GM19099 (cell line): ENCODE results near the gene FUBP1.

Experiments used
- POLR2A ChIP-seq: IDR thresholded peaks from 3 replicates; pipeline ENCODE4 v1.6.1; 2011; ENCODE audit warnings: low read depth; ENCODE audit not compliant: insufficient read length; ENCODE audit errors: extremely low read depth

The FUBP1 gene

GRCh38 chr1:77958850-77959249 is 20.0 kb downstream of the FUBP1 start:
- no peak for TF ChIP-seq POLR2A

DNA sequence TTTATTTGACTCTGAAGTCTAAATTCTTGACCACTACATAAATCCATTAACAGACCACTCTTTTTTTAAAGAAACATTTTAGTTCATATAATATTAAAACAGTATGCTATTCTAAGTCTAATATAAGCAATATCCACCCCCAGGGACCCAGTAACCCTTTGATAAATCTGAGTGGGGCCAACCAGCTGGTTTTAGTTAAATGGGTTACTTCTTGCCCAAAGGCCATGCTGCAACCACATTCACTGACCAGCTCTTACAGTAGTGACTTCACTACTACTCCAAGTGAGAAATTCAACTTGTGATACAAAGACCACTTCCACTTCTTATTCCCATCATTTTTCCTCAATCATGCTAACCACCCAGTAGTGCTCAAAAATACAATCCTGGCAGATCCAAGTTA is 20.5 kb downstream of the FUBP1 start:
- no peak for TF ChIP-seq POLR2A

DNA sequence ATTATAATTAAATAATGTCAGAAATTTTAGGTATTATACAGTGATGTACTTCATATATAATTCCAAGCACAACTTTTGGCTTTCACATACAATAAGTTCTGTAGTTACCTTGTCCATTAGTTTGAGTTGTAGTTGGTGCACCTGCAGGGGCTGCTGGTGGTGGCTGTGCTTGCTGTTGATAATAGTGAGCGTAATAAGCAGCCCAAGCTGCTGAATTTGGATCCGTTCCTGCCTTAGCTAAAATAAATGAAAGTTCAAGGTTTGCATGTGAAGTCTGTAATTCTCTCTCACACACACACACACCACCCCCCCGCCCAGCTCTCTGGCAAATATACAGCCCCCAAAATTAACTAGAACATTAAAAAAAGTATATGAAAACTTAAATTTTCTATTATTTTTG is 22.4 kb downstream of the FUBP1 start:
- no peak for TF ChIP-seq POLR2A

GRCh38 chr1:77955709-77956108 is 23.2 kb downstream of the FUBP1 start:
- no peak for TF ChIP-seq POLR2A

DNA sequence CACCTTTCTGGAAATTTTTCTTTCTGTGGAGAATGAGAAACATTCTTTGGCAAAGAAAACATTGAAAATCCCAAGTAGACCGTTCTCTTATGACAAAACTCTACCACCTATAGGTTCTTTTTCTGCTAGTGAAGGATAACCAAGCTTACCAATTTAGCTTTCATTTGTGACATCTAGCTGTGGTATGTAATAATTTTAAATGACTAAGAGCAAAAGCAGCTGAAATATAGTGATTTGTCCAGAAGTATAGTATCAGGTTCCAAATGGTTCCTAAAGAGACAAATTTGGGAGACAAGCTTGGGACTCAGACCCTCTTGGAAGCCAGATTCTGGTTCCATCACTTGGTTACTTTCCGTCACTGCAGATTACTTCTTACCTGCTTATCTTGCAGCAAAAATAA is 24.4 kb downstream of the FUBP1 start:
- no peak for TF ChIP-seq POLR2A

DNA sequence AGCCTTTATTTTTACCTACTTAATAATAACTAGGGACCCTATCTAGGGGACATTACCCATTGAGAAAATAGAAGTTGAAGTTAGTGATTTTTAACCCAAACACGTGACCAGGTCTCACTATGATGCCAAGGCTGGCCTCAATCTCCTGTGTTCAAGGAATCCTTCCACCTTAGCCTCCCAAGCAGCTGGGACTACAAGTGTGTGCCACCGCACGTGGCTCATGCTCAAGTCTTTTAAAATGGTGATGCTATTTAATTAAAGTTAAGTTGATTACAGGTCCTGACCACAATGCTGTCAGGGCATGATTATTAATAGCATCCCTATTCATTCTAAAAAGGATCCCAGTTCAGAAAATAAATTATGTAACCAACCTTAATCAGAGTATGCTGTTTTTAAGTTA is 25.0 kb downstream of the FUBP1 start:
- TF ChIP-seq POLR2A, result no peak

DNA sequence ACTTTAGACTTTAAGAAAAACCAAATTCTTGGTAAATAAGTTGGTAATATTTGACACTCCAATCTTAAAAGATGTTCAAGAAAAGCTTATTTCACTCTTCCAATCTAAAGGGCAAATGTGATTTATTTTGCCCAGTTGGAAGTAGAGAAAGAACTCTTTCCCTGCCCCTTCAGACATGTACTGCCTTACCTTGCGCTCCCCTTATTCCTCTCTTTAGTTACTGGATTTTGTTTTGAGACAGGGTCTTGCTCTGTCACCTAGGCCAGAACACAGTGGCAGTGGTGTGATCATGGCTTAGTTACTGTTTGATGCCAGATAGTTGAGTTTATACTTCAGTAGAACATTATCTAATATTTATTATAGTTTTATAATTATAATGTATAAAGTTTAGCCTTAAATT is 27.5 kb downstream of the FUBP1 start:
- TF ChIP-seq POLR2A, result no peak

GRCh38 chr1:77950873-77951272 is 28.0 kb downstream of the FUBP1 start:
- TF ChIP-seq POLR2A, result no peak

GRCh38 chr1:77948841-77949424 is 29.9 kb downstream of the FUBP1 start:
- no peak for TF ChIP-seq POLR2A

DNA sequence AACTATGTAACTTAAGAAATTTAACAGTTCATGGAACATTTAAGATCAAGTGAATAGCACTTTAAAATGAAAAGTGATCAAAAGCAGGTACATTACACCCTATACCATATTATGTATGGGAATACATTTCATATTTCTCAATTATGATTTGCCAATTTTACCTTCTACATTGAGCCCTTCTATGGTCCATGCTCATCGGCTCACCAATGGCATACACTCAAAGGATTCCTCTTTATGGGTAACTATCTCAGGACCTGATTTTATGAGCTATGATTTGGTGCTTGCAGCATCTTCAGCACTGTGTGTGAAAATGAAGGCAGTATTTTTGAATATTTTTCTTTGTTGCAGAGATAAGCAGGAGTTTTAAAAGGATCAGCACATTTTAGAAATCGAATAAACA is 33.5 kb downstream of the FUBP1 start:
- TF ChIP-seq POLR2A, result no peak

DNA sequence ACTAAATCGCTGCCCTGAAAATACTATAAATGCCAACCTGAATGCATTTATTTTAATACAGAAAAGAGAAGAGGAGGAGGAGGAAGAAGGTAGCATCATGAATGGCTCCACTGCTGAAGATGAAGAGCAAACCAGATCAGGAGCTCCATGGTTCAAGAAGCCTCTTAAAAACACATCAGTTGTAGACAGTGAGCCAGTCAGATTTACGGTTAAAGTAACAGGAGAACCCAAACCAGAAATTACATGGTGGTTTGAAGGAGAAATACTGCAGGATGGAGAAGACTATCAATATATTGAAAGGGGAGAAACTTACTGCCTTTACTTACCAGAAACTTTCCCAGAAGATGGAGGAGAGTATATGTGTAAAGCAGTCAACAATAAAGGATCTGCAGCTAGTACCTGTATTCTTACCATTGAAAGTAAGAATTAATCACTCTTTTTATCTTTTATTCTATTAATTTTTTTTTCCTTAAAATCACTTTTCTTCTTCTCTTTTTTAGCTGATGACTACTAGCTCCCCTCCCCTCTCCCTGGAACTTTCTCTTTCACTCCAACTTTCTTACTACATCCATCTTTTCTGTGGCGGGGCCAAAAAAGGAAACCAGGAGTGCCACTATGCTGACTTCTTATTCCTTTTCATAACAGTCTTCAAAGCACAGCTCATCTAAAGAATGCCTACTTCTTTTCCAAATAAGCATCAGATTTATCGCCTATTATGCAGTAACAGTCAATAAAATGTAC is 36.3 kb downstream of the FUBP1 start:
- no peak for TF ChIP-seq POLR2A

DNA sequence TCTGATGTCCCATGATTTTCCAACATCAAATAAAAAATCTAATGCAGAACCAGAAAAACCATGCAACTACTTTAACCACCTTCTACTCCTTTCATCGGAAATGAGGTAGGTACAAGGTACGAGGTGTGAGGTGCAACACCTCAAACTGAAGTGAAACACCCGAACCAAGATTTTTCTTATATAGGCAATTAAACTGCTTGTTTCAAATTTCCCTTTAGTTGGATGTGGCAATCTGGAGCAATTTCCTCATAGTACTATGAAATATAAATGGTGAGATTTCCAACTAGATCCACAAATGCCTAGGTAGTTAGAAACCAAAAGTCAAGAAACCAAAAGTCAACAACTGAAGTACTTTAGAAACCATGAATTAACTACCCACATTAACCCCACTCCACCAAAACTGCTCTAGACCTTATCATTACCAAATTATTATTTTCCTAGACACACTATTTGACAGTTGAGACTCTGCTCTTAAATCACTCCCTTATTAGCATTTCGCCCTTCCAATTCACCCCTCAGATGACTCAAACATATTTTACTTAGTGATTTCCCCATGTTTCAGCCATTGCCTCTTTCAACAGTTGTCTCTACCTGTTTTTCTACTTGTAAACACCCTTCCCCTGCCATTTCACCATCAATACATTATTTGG is 37.8 kb downstream of the FUBP1 start:
- TF ChIP-seq POLR2A, result no peak

DNA sequence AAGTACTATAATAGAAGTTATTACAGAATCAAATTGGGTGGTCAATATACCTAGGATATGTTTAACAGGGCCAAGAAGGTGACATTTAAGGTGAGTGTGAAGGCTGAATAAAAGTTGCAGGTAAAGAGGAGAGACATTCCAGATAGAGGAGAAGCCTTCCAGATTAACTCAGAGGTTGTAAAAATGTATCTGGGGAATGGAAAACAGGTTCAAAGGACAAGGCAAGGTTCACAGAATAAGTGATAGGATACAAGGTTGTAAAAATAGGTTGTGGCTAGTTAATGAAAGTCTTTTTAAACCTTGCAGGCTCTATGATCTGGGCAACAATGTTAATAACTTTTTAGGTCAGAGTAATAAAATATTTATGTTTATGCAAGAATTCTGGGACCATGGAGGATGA is 40.2 kb downstream of the FUBP1 start:
- no peak for TF ChIP-seq POLR2A

DNA sequence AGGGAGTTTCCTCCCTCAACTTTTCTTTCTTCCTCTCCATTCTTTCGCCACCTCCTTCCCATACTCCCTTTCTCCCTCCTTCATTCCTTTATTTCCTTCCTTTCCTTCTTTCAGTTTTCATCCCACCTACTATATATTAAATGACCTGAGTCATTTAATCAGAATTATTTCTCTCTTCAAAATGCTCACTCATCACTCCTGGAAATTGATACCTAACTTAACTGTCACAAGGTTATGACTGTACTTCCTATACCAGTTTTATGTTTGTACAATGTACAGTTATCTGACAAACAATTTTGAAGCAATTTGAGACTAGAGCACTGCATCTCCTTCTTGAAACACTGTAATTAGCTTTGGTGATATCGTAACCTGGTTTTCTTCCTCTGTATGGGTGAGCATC is 49.1 kb downstream of the FUBP1 start:
- TF ChIP-seq POLR2A, result no peak

DNA sequence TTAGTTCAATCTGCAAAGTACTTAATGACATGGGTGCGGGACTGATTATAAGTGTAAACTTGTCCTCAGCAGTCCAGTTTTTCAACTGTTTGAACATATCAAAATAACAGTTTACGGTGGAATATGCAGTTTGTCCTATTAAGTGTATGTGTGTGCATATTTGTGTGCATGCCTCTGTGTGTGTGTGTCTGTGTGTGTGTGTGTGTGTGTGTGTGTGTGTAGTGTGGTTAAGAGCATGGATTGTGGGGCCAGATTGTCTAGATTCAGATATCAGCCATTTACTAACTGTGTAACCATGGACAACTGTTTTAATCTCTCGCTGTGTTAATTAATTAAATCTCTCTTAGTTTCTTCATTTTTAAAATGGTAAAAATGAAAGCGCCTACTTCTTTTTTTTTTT is 51.5 kb downstream of the FUBP1 start:
- no peak for TF ChIP-seq POLR2A
